ENCODE measurements around the gene TRIM42. TPM values are rescaled to one million over a fixed set of nuclear protein-coding genes. Genes with fewer than 3 reads are reported as not detected.

The TRIM42 gene
- total and polyA plus RNA-seq, 2 of the 8 experiments (the other 6 are each of a cell fraction or from before 2014, with no cell fraction given), result not detected

DNA sequence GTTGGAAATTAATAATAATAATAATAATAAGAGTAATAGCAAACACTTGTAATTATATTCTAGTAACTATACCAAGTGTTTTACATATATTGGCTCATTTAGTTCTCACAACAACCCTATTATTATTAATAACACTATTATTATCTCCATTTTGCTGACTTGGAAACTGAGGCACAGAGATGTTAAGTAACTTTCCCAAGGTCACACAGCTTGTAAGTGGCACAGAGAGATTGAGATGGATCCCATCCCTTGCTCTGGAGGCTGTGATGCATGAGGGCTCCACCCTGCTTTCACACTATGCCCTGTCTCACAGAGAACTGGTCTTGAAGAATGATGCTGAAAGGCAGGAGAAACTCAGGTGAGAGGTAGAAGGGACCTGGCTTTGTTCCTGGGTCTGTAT lies 31.9 kb downstream of the TRIM42 start (continued):
- no peak for TF ChIP-seq EZH2 (IDR thresholded peaks at IDR 0.05; ENCODE audit: low read depth, low read length, severe bottlenecking)
- no peak for TF ChIP-seq SP4 (IDR thresholded peaks at IDR 0.05; ENCODE audit: low read length)
- no peak for TF ChIP-seq SP1 (IDR thresholded peaks at IDR 0.05; ENCODE audit: low read depth, low read length)
